Measurements from ENCODE around the gene NDUFS6.

GRCh38 chr5:1787472-1788047, 13.6 kb upstream of the NDUFS6 start:
- TF ChIP-seq CTCF (IDR thresholded peaks at IDR 0.05) (no peak), POLR2A (IDR thresholded peaks at IDR 0.05) (no peak)

Measured in testis (tissue), 2 donors.